ENCODE data around the gene FKTN.

DNA sequence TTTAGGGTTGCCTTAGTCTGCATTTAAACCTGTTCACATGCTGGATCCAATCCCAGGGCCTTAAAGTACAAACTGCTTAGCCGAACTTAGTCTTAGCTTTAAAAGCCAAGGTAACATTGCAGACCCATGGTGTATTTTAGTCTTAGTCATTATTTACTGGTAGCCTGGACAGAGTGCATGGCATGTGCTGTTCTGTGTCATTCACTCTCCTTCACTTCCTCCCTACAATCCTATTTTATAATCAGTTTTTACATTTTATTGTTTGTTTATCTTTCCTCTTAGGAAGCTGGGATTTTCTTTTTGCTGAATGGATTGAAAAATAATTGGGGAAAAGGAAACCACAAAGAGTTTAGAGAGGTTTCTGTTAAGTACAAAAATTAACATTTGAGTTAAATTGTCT lies 74.9 kb downstream of the FKTN start:
- TF ChIP-seq, protein P1, sequence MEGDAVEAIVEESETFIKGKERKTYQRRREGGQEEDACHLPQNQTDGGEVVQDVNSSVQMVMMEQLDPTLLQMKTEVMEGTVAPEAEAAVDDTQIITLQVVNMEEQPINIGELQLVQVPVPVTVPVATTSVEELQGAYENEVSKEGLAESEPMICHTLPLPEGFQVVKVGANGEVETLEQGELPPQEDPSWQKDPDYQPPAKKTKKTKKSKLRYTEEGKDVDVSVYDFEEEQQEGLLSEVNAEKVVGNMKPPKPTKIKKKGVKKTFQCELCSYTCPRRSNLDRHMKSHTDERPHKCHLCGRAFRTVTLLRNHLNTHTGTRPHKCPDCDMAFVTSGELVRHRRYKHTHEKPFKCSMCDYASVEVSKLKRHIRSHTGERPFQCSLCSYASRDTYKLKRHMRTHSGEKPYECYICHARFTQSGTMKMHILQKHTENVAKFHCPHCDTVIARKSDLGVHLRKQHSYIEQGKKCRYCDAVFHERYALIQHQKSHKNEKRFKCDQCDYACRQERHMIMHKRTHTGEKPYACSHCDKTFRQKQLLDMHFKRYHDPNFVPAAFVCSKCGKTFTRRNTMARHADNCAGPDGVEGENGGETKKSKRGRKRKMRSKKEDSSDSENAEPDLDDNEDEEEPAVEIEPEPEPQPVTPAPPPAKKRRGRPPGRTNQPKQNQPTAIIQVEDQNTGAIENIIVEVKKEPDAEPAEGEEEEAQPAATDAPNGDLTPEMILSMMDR (IDR thresholded peaks at IDR 0.05): no peak
- TF ChIP-seq POLR2A (IDR thresholded peaks at IDR 0.05): no peak

Data from body of pancreas (tissue), 4 donors.